Stimulated activated CD4-positive, alpha-beta T cell treated with anti-CD3 and anti-CD28 coated beads, Interleukin-12 subunit alpha, Interleukin-12 subunit beta, amount 100 ng/mL, for 4 hours (primary cell): Measurements from ENCODE around the gene MESP2.
"Not testable (repeated sequence)": the region's sequence is repeated elsewhere in the genome, so short reads cannot be mapped to it uniquely, and the experiment has no call there.

ENCODE experiments used
- DNase-seq: peaks from one replicate; pipeline ENCODE4 v3.0.0-alpha.2; 2020

MESP2 gene

GRCh38 chr15:89782619-89782950 lies 6.5 kb downstream of the MESP2 start:
- DNase-seq: not testable (repeated sequence)

DNA sequence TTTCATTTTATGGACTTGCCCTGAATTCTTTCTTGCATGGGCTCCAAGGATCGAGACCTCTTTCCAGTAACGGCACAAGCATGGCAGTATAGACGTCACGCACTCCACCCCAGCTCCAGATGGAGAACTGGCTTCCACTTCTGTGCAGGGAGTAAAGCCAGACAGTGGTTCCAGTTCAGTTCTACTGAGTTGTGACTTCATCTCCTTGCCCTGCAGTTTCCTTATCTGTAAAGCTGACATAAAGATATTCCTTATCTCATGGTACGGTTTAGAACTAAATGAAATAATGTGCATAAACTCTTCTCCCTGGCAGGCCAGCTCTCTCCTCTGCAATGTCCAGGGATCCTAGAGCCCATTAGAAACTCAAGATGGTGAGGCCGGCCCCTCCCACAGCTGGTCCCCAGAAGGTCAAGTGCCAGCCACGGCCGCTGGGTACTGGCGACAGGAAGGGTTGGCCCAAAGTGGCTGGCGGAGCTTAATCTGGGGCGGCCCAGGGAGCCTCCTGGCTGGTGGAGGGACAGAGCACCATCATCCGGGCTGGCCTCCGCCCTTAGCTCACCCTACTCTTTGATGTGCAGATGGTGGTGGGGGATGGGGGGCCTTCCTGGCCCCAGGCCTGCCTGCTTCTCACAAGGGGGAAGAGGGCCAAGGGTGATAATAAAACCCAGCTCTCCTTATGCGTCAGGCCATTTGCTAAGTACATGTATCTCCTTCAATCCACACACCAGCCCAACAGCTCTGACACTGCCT lies 7.2 kb downstream of the MESP2 start:
- no peak for DNase-seq

DNA sequence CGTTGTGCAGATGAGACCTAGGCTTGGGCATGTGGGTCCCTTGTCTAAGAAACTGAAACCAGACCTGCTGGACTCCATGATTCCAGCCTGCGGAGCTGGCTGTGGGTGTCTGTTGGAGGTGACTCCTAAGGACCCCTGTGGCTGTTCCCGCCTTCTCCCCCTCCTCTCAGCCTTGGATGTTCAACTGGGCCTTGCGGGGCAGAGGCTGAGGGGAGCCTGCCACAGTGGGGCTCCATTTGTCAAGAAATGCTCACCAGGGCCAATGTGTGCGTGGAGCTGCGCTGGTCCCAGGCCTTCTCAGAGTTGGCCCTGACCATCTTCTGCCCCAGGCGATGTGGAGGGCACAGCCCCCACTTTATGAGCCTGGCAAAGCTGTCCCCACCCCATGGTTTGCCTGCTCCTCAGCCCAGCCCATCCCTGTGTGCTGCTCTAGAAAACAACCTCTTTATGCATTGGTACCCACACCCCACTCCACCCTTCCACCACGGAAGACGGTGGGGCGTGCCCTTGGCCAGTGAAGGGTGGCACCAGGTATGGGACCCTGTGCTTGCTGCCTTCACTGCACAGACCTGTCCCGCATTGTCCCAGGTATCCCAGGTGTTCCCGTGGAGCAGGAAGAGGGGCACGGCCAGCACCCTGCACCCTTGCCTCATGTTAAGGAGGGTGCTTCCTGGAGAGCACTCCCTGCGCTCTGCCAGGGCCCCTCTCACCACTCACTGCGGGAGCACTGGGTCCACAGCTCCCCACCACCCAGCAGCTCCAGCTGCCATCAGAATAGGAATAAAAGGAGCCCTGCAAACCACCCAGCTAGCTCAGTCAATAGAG lies 7.9 kb downstream of the MESP2 start:
- no peak for DNase-seq

DNA sequence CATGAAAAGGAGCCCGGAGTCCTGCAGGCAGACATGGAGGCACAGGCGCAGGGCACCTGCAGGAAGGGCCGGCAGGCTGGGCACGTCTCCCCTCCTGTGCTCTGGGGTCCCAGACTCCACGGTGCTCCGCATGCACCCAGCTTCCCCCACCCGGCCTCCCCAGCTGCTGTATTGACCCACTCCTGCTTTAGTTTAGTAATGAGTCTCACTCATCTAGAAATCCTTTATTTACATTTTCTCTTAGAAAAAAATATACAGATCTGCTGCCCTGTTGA lies 8.5 kb downstream of the MESP2 start:
- no peak for DNase-seq

- no peak for DNase-seq
These were observed 9.1 kb downstream of the MESP2 start for GRCh38 chr15:89785064-89785773.

DNA sequence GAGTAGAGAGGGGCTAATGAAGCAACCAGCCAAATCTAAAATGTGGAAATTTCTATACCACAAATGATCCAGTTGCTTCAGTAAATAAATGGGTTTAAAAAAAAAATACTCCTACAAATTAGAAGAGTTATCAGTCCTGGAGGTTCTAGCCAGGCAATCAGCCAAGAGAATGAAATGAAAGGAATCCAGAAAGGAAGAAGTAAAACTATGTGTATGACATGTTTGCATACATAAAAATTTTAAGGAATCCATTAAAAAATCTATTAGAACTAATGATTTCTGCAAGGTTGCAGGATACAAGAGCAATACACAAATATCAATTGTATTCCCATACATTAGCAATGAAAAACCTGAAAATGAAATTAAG lies 9.6 kb downstream of the MESP2 start:
- no peak for DNase-seq

GRCh38 chr15:89787944-89788343 lies 11.8 kb downstream of the MESP2 start:
- DNase-seq: no peak

GRCh38 chr15:89788585-89788984 lies 12.5 kb downstream of the MESP2 start:
- DNase-seq: not testable (repeated sequence)

DNA sequence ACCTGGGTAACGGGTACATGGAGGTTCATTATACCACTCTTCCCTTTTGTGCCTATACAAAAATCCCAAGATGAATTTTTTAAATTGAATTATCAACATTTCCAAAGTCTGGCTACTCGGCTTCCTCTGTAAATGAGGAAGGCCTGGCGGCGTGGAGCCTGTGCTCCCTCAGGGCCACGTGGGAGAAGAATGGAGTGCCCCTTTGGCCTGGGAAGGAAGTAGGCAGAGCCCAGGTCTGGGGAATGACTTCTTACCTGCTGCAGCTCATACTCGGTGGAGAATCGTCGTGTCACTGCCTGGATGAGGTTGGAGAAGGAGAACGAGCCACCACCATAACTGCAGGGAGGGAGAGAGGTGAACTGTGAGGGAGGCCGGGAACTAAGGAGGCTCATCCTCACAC lies 14.1 kb downstream of the MESP2 start:
- DNase-seq: no peak

DNA sequence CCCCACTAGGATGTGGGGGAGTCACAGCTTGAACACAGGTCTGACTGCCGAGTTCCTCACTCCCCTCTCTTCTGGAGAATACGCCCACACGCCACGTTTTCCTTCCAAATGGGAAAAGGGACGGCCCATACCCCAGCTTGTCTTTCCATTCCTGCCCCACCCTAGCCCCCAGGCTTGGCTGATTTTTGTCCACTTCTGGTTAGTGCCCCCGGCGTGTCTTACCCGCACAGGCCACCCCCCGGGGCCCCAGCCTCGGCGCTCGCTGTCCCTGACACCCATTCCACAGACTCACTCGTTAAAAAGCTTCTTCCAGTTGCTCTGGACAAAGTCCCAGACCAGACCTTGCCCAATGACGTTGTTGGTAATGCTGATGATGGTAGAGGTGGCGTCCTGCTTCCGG lies 14.5 kb downstream of the MESP2 start:
- DNase-seq: no peak

- DNase-seq: no peak
These were observed 16.1 kb downstream of the MESP2 start for GRCh38 chr15:89792106-89792805.

- no peak for DNase-seq
These were observed 18.6 kb downstream of the MESP2 start for GRCh38 chr15:89794627-89795241.

DNA sequence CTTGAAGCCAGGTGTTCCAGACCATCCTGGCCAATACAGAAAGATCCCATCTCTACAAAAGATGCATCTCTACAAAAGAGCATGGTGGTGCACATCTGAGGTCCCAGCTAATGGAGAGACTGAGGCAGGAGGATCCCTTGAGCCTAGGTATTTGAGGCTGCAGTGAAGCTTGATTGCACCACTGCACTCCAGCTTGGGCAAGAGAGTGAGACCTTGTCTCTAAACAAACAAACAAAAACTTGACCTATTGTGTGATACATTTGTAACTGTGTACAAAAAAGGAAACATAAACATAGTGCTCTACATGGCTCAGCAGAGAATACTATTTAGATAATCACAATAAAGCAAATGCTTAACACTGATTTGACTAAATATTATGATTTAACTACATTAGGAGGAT lies 19.9 kb downstream of the MESP2 start:
- DNase-seq: no peak

GRCh38 chr15:89797678-89798201 lies 21.6 kb downstream of the MESP2 start:
- no peak for DNase-seq

DNA sequence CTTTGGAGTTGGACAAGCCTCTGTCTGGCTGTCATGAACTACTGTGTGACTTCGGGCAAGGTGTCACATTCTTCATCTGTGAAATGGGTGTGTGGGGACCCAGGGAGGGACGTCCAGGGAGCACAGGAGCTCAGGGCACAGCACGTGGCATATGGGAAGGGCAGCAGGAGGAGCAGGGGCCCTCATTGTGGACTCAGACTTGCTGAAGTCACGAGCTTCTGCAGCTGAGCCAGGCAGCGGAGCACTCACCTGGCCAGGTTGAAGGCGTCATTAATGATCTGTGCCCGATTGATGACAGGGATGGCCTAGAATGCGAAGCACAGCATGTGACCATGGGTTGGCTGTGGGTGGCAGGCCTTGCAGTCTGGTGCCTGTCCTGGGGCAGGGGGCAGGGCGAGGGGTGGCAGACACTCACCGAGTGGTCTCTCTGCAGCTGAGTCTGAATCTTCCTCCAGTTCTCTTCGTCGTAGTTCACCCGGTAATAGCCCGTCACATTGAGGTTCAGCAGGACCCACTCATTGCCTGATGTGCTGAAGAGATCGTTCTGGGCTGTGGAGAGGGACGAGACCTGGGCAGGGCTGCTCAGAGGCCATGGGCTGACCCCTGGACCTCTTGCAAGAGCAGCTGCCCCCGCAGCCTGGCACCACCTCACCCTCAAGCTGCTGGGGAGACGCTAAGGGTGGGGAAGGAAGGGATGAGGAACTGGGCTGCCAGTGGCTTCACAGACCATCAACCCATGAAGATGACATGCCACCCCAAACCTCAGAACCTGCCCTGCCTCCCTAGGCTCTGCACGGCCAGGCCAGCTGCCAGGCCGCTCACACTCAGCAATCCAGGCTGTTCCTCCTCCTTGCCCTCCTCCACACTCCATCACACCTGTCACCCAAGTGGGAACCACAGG lies 23.1 kb downstream of the MESP2 start:
- no peak for DNase-seq

GRCh38 chr15:89799918-89800498 lies 23.9 kb downstream of the MESP2 start:
- no peak for DNase-seq

- DNase-seq: no peak
These were observed 25.5 kb downstream of the MESP2 start for GRCh38 chr15:89801471-89802195.

GRCh38 chr15:89802231-89802928 lies 26.2 kb downstream of the MESP2 start:
- no peak for DNase-seq

DNA sequence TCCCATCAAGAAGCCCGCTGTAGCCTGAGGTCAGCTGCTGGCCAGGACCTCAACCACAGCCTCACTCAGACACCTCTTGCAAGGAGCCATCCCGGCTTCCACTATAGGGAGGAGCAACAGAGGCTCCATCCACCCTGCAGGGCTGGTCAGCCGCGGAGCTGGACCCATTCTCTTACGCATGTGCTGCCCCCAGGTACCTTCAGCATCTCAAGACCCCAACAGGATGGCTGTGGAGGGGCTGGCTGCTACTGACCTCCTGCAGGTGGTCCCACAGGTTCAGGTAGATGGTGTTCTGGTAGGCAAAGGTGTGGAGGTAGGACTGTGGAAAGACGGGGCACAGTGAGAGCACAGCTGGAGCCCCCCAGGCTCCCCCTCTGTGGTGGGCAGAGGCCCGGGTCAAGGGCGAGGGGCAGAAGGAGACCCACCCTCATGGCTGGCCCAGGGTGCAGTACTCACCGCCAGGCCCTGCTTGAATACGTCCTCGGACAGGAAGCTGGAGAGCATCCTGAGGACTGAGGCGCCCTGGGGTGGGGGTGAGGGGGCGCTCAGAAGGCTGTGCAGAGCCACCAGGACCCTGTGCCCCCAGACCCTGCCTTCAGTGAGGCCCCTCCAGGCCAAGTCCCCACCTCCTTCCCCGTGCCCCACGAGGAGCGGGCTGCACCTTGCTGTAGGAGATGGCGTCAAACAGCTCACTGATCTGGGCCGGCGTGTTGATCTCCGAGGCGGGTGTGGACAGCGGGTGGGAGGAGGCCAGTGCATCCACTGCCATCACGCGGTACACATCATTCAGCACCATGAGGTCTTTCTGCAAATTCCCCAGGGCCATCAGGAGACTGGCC lies 27.1 kb downstream of the MESP2 start:
- DNase-seq: no peak
